AG08395 (cell line): Measurements from ENCODE around the gene GGT7.
"Not testable (repeated sequence)": the region's sequence is repeated elsewhere in the genome, so short reads cannot be mapped to it uniquely, and the experiment has no call there.

ENCODE experiments used
- DNase-seq: peaks from one replicate; pipeline ENCODE4 v3.0.0; 2012; ENCODE audit warnings: mixed read lengths, low spot score

GGT7 gene

GRCh38 chr20:34872622-34873224, at the start of gene GGT7:
Gene GGT7, minus strand, starts transcription at chr20:34872856. Its CDS starts 41 bp downstream, at chr20:34872815.
- DNase-seq: peak; percentile 85

- DNase-seq: peak; percentile 12
These were observed 48.8 kb upstream of the GGT7 start for GRCh38 chr20:34921436-34921835.

- no peak for DNase-seq
These were observed 47.4 kb upstream of the GGT7 start for GRCh38 chr20:34920055-34920454.

GRCh38 chr20:34916774-34917354, 44.2 kb upstream of the GGT7 start:
- no peak for DNase-seq

- no peak for DNase-seq
These were observed 43.2 kb upstream of the GGT7 start for GRCh38 chr20:34915749-34916455.

GRCh38 chr20:34915131-34915530, 42.5 kb upstream of the GGT7 start:
- no peak for DNase-seq

GRCh38 chr20:34907616-34908469, 35.2 kb upstream of the GGT7 start:
- DNase-seq: peak; percentile 95

GRCh38 chr20:34904202-34904621, 31.6 kb upstream of the GGT7 start:
- DNase-seq: no peak

- not testable (repeated sequence) for DNase-seq
These were observed 26.1 kb upstream of the GGT7 start for GRCh38 chr20:34898731-34899130.

GRCh38 chr20:34898129-34898528, 25.5 kb upstream of the GGT7 start:
- DNase-seq: not testable (repeated sequence)

- no peak for DNase-seq
These were observed 23.5 kb upstream of the GGT7 start for GRCh38 chr20:34896086-34896621.

GRCh38 chr20:34895465-34895864, 22.8 kb upstream of the GGT7 start:
- no peak for DNase-seq

- no peak for DNase-seq
These were observed 22.1 kb upstream of the GGT7 start for GRCh38 chr20:34894723-34895122.

GRCh38 chr20:34892671-34893070, 20.0 kb upstream of the GGT7 start:
- no peak for DNase-seq

- DNase-seq: peak; percentile 72
These were observed 18.8 kb upstream of the GGT7 start for GRCh38 chr20:34891166-34892062.

GRCh38 chr20:34888468-34888867, 15.8 kb upstream of the GGT7 start:
- DNase-seq: no peak

- no peak for DNase-seq
These were observed 14.4 kb upstream of the GGT7 start for GRCh38 chr20:34887023-34887422.

GRCh38 chr20:34886122-34886521, 13.5 kb upstream of the GGT7 start:
- DNase-seq: no peak

- no peak for DNase-seq
These were observed 11.6 kb upstream of the GGT7 start for GRCh38 chr20:34884260-34884659.

GRCh38 chr20:34883809-34884208, 11.2 kb upstream of the GGT7 start:
- no peak for DNase-seq

GRCh38 chr20:34883087-34883688, 10.5 kb upstream of the GGT7 start:
- DNase-seq: no peak
